ENCODE data around the gene CD34.

DNA sequence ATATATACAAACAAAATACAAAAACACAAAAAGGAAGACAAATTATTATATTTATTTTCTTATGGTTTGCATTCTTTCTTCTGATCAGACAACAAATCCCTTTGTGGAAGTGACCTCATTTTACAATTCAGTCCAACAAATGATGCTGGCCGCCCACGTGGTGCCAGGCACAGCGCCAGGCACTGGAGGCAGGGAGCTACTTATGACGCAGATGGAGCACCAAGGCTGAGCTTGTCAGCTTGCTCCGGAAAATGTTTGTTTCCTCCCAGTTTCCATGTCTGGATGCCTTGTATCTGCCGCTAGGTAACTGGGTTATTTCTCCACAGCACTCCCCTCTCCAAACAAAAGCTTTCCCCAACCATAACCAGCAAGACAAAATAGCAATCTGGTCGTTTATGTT lies 30.7 kb upstream of the CD34 start:
- TF ChIP-seq, protein P1, sequence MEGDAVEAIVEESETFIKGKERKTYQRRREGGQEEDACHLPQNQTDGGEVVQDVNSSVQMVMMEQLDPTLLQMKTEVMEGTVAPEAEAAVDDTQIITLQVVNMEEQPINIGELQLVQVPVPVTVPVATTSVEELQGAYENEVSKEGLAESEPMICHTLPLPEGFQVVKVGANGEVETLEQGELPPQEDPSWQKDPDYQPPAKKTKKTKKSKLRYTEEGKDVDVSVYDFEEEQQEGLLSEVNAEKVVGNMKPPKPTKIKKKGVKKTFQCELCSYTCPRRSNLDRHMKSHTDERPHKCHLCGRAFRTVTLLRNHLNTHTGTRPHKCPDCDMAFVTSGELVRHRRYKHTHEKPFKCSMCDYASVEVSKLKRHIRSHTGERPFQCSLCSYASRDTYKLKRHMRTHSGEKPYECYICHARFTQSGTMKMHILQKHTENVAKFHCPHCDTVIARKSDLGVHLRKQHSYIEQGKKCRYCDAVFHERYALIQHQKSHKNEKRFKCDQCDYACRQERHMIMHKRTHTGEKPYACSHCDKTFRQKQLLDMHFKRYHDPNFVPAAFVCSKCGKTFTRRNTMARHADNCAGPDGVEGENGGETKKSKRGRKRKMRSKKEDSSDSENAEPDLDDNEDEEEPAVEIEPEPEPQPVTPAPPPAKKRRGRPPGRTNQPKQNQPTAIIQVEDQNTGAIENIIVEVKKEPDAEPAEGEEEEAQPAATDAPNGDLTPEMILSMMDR (IDR thresholded peaks at IDR 0.05): no peak
- no peak for TF ChIP-seq POLR2A (IDR thresholded peaks at IDR 0.05)
